Raji (cell line): ENCODE data around the gene DLG2.

Experiments
- POLR2A ChIP-seq: IDR thresholded peaks from 2 replicates; pipeline ENCODE4 v1.6.1; 2011; ENCODE audit warnings: low read depth, low read length, control low read depth; ENCODE audit not compliant: insufficient read depth

The DLG2 gene

GRCh38 chr11:84310268-84310667, 1316.9 kb downstream of the DLG2 start:
- no peak for TF ChIP-seq POLR2A

- no peak for TF ChIP-seq POLR2A
These were observed 1327.1 kb downstream of the DLG2 start for GRCh38 chr11:84300092-84300491.

GRCh38 chr11:84297570-84297969, 1329.6 kb downstream of the DLG2 start:
- no peak for TF ChIP-seq POLR2A

- no peak for TF ChIP-seq POLR2A
These were observed 1331.3 kb downstream of the DLG2 start for GRCh38 chr11:84295815-84296214.

- TF ChIP-seq POLR2A = no peak
These were observed 1334.2 kb downstream of the DLG2 start for GRCh38 chr11:84292955-84293354.

- no peak for TF ChIP-seq POLR2A
These were observed 1335.1 kb downstream of the DLG2 start for GRCh38 chr11:84292006-84292405.

GRCh38 chr11:84290647-84291046, 1336.5 kb downstream of the DLG2 start:
- TF ChIP-seq POLR2A = no peak

- no peak for TF ChIP-seq POLR2A
These were observed 1337.7 kb downstream of the DLG2 start for GRCh38 chr11:84289381-84289906.

GRCh38 chr11:84273541-84273940, 1353.6 kb downstream of the DLG2 start:
- no peak for TF ChIP-seq POLR2A

GRCh38 chr11:84270466-84270865, 1356.7 kb downstream of the DLG2 start:
- TF ChIP-seq POLR2A = no peak

- TF ChIP-seq POLR2A = no peak
These were observed 1363.1 kb downstream of the DLG2 start for GRCh38 chr11:84264066-84264465.

GRCh38 chr11:84261707-84262106, 1365.4 kb downstream of the DLG2 start:
- TF ChIP-seq POLR2A = no peak

- no peak for TF ChIP-seq POLR2A
These were observed 1366.3 kb downstream of the DLG2 start for GRCh38 chr11:84260862-84261261.

GRCh38 chr11:84256618-84257017, 1370.5 kb downstream of the DLG2 start:
- TF ChIP-seq POLR2A = no peak

- TF ChIP-seq POLR2A = no peak
These were observed 1371.7 kb downstream of the DLG2 start for GRCh38 chr11:84255483-84255882.

- TF ChIP-seq POLR2A = no peak
These were observed 1376.1 kb downstream of the DLG2 start for GRCh38 chr11:84250834-84251613.
